ENCODE results near the gene CCDC181. TPM values are rescaled to one million over a fixed set of nuclear protein-coding genes. Genes with fewer than 3 reads are reported as not detected.
A peak's percentile ranks its signal among the peaks of the same experiment; 100 is the strongest.

Gene CCDC181
- total RNA-seq, 1 donor from 2014 or later, result 3.5 TPM

DNA sequence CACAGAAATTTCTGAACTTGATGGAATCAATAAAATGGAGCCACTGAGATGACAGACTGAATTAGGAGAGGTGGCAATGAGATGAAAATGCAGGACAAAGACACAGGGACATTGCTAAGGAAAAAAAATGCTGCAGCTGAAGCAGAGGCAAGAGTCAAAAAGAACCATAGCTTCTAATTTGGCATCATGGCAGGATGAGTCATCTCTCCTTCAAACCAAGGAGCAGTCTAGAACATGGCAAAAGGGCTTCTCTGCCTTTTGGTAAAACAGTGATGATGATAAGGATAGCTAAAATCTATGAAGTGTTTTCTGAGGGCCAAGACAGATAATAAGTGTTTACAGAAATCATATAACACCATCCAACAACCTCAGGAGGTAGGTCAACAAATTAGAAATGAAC lies 41.7 kb upstream of the CCDC181 start:
- TF ChIP-seq, protein P1, sequence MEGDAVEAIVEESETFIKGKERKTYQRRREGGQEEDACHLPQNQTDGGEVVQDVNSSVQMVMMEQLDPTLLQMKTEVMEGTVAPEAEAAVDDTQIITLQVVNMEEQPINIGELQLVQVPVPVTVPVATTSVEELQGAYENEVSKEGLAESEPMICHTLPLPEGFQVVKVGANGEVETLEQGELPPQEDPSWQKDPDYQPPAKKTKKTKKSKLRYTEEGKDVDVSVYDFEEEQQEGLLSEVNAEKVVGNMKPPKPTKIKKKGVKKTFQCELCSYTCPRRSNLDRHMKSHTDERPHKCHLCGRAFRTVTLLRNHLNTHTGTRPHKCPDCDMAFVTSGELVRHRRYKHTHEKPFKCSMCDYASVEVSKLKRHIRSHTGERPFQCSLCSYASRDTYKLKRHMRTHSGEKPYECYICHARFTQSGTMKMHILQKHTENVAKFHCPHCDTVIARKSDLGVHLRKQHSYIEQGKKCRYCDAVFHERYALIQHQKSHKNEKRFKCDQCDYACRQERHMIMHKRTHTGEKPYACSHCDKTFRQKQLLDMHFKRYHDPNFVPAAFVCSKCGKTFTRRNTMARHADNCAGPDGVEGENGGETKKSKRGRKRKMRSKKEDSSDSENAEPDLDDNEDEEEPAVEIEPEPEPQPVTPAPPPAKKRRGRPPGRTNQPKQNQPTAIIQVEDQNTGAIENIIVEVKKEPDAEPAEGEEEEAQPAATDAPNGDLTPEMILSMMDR (conservative IDR thresholded peaks at IDR 0.05), result no peak
- DNase-seq (ENCODE audit: extremely low spot score, unreplicated experiment), result no peak
- Mint-ChIP-seq H3K27ac (no peak overlapping the region), H3K4me1 (ENCODE audit: unreplicated experiment) (no peaks in the 10 kb centered on the region), H3K27me3 (no peaks in the 10 kb centered on the region), H3K4me3 (no peak overlapping the region), H3K36me3 (peaks cover 41% of the 10 kb centered on the region), H3K9me3 (no peaks in the 10 kb centered on the region)

DNA sequence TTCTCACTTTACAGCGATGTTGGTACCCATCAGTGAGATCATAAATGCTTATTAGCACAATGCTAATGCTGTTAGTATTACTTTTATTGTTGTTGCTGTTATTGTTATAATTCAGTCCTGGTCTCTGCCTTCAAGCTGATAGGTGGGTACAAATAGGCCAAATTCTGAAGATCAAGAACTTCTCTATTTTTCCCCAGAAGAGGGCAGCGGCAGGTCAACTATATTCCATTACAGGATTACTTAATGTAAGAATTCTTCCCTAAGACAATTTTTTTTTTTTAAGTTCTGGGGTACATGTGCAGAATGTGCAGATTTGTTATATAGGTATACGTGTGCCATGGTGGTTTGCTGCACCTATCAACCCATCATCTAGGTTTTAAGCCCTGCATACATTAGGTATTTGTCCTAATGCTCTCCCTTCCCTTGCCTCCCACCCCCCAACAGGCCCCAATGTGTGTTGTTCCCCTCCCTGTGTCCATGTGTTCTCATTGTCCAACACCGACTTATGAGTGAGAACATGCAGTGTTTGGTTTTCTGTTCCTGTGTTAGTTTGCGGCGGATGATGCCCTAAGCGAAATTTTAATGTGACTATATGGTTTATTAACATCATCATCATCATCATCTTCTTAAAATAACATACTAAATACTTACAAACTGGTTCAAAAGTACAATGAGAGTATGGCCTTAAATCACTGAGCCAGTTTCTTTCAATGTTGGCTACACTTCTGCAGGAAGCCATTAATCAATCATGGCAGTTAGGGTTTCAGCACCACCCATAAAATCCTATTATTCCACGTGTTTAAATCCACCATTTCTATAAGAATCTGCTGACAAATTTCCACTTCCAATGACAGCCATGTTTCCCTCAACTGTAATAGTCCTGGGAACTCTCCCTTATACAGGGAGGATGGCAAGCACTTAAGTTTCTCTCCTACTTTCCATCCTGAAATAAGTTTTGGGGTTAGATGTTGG lies 39.3 kb upstream of the CCDC181 start:
- no peaks in the 10 kb centered on the region for H3K9me3 Mint-ChIP-seq
- no peak overlapping the region for H3K27ac Mint-ChIP-seq
- no peak overlapping the region for H3K4me3 Mint-ChIP-seq
- no peaks in the 10 kb centered on the region for H3K27me3 Mint-ChIP-seq
- no peaks in the 10 kb centered on the region for H3K4me1 Mint-ChIP-seq (ENCODE audit: unreplicated experiment)
- TF ChIP-seq, protein P1 (conservative IDR thresholded peaks at IDR 0.05), result peak; percentile 64
- H3K36me3 Mint-ChIP-seq, result peaks cover 43% of the 10 kb centered on the region
- DNase-seq (ENCODE audit: extremely low spot score, unreplicated experiment), result no peak

DNA sequence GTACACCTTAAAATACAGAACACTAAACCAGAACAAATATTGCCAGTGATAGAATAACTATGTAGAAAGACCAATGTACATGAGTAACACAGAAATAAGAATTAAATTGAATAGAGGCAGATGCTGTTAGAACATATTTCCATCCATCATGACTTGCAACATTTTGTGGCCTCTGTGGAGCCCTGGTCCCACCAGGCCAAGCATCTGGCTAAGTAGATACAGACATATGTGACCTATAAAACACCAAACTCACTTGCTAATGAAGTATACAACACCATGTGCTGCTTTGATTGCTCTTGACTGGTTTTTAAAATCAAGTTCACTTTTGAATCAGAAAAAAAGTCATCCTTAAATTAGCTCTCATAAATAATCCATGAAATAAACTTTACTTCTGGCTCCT lies 38.0 kb upstream of the CCDC181 start:
- Mint-ChIP-seq H3K4me3 (no peak overlapping the region), H3K9me3 (no peaks in the 10 kb centered on the region), H3K36me3 (peaks cover 49% of the 10 kb centered on the region), H3K27me3 (no peaks in the 10 kb centered on the region), H3K27ac (no peak overlapping the region), H3K4me1 (ENCODE audit: unreplicated experiment) (no peaks in the 10 kb centered on the region)
- TF ChIP-seq, protein P1 (conservative IDR thresholded peaks at IDR 0.05), result no peak
- no peak for DNase-seq (ENCODE audit: extremely low spot score, unreplicated experiment)

DNA sequence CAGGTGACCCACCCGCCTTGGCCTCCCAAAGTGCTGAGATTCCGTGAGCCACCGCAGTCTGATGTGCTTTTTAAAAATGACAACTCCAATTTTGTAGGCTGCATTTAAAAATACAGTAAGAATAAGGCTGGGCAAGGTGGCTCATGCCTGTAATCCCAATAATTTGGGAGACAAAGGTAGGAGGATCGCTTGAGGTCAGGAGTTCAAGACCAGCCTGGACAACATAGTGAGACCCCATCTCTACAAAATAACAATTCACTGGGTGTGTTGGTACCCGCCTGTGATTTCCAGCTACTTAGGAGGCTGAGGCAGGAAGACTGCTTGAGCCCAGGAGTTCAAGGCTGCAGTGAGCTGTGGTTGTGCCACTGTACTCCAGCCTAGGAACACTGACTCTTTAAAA lies 35.1 kb upstream of the CCDC181 start:
- H3K4me1 Mint-ChIP-seq (ENCODE audit: unreplicated experiment), result no peaks in the 10 kb centered on the region
- TF ChIP-seq, protein P1 (conservative IDR thresholded peaks at IDR 0.05), result no peak
- H3K27me3 Mint-ChIP-seq, result no peaks in the 10 kb centered on the region
- H3K27ac Mint-ChIP-seq, result no peak overlapping the region
- no peak for DNase-seq (ENCODE audit: extremely low spot score, unreplicated experiment)
- peaks cover 24% of the 10 kb centered on the region for H3K36me3 Mint-ChIP-seq
- H3K9me3 Mint-ChIP-seq, result no peaks in the 10 kb centered on the region
- no peak overlapping the region for H3K4me3 Mint-ChIP-seq

DNA sequence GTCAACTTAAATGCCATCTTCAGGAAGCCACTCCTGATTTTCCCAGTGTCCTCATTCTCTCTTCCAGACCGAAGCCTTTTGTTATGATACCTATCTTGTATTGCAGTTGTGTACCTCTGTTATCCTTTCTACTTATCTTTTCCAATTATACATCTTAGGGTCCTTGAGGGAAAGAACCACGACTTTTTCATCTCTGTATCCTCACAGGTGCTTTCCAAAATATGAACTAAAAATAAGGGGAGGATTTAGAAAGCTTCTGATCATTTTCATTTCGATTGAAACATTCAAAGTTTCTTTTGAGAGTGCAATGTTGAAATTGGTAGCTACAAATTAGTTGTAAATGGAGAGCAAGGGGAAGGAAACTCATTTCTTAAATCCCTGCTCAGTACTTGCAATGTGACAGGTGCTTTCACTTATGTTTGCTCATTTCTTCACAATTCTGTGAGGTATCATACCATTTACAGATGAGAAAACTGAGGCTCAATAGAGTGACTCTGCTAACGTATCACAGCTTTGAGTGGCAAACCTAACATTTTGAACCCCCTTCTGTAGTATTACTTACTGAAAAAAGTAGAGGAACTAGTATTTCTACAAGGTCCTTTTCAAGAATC lies 34.2 kb upstream of the CCDC181 start:
- no peak for DNase-seq (ENCODE audit: extremely low spot score, unreplicated experiment)
- Mint-ChIP-seq H3K27me3 (no peaks in the 10 kb centered on the region), H3K9me3 (peaks cover 4% of the 10 kb centered on the region), H3K36me3 (peaks cover 19% of the 10 kb centered on the region), H3K4me1 (ENCODE audit: unreplicated experiment) (no peaks in the 10 kb centered on the region), H3K27ac (no peak overlapping the region), H3K4me3 (peak overlapping the region; percentile 16)
- TF ChIP-seq, protein P1 (conservative IDR thresholded peaks at IDR 0.05), result no peak

Measured in type B pancreatic cell (in vitro differentiated cells).